Fibroblast of lung (primary cell): ENCODE results near the gene KRTDAP. TPM values are rescaled to one million over a fixed set of nuclear protein-coding genes. Genes with fewer than 3 reads are reported as not detected.
"Not testable (repeated sequence)": the region's sequence is repeated elsewhere in the genome, so short reads cannot be mapped to it uniquely, and the experiment has no call there.

Source experiments
- DNase-seq, 2 donors: peaks; one replicate each; pipeline versions ENCODE4 v3.0.0 to v3.0.0-alpha.2; 2010; ENCODE audit warnings: low read depth in 2 of 2
- H2AFZ ChIP-seq: 2 replicates; pipeline ENCODE4 v1.5.1; 2012; ENCODE audit warnings: low read length, control low read depth, inconsistent platforms
- H3K27ac ChIP-seq: 2 replicates; pipeline ENCODE4 v1.5.1; 2011; ENCODE audit warnings: low read length, control low read depth; ENCODE audit not compliant: insufficient read depth
- H3K27me3 ChIP-seq: 2 replicates; pipeline ENCODE4 v1.5.1; 2011; ENCODE audit warnings: mild to moderate bottlenecking, low read length; ENCODE audit not compliant: control insufficient read depth, insufficient read depth
- H3K36me3 ChIP-seq: 2 replicates; pipeline ENCODE4 v1.5.1; 2011; ENCODE audit warnings: low read length; ENCODE audit not compliant: control insufficient read depth, insufficient read depth
- H3K4me1 ChIP-seq: 2 replicates; pipeline ENCODE4 v1.5.1; 2011; ENCODE audit warnings: low read length; ENCODE audit not compliant: control insufficient read depth, insufficient read depth; ENCODE audit errors: extremely low read depth
- H3K4me2 ChIP-seq: 2 replicates; pipeline ENCODE4 v1.5.1; 2011; ENCODE audit warnings: low read length, control low read depth; ENCODE audit not compliant: insufficient read depth; ENCODE audit errors: extremely low read depth
- H3K4me3 ChIP-seq, 4 experiments: fragments of 200-600 bp in 1 of 4; sonication (generic) in 1 of 4; replicated peaks in 1 of 4; 2 replicates each; pipeline ENCODE4 v1.5.1; 2011 to 2016; ENCODE audit warnings: low read length in 4 of 4, low read depth in 3 of 4, mild to moderate bottlenecking in 3 of 4, control low read depth in 2 of 4, inconsistent platforms in 1 of 4, mixed read lengths in 1 of 4; ENCODE audit not compliant: insufficient read depth in 1 of 4; ENCODE audit errors: control extremely low read depth in 1 of 4
- H3K79me2 ChIP-seq: 2 replicates; pipeline ENCODE4 v1.5.1; 2012; ENCODE audit warnings: mild to moderate bottlenecking, low read length, inconsistent platforms; ENCODE audit not compliant: control insufficient read depth, insufficient read depth
- H3K9ac ChIP-seq: 2 replicates; pipeline ENCODE4 v1.5.1; 2011; ENCODE audit warnings: mild to moderate bottlenecking, low read length, control low read depth; ENCODE audit not compliant: insufficient read depth
- H3K9me3 ChIP-seq: 2 replicates; pipeline ENCODE4 v1.5.1; 2012; ENCODE audit warnings: low read depth, low read length; ENCODE audit not compliant: control insufficient read depth, insufficient read depth
- H4K20me1 ChIP-seq: 2 replicates; pipeline ENCODE4 v1.5.1; 2011; ENCODE audit warnings: low read length; ENCODE audit not compliant: control insufficient read depth, insufficient read depth; ENCODE audit errors: extremely low read depth
- EZH2 ChIP-seq: IDR thresholded peaks from 2 replicates; pipeline ENCODE4 v1.5.1; 2012; ENCODE audit warnings: low read length, control low read depth, mild to moderate bottlenecking; ENCODE audit errors: missing control alignments
- polyA plus RNA-seq, 2 donors: library from polyadenylated mRNA; depleted of rRNA in 1 of 2; stranded (reverse) in 1 of 2; unstranded in 1 of 2; fragments of >200 nt; gene quantifications; 2 replicates each; pipeline ENCODE4 v1.2.1, GENCODE V29; 2011 to 2012; ENCODE audit warnings: missing spikeins in 1 of 2
- total RNA-seq: library from RNA; depleted of rRNA; stranded (reverse); fragments of >200 nt; gene quantifications from 2 replicates; pipeline ENCODE4 v1.2.1, GENCODE V29; 2014
- TF ChIP-seq, protein P1 (sequence below), 2 donors: IDR thresholded peaks in 1 of 2; conservative IDR thresholded peaks in 1 of 2; 1 replicate in 1 of 2; 2 replicates in 1 of 2; pipeline ENCODE4 v1.5.1; 2011 to 2012; ENCODE audit warnings: low read length in 2 of 2, control low read depth in 1 of 2, inconsistent platforms in 1 of 2, low read depth in 1 of 2, mild to moderate bottlenecking in 1 of 2

Gene KRTDAP
- total and polyA plus RNA-seq, 2 donors (not counting 1 experiment from before 2014, with no cell fraction given), result not detected

DNA sequence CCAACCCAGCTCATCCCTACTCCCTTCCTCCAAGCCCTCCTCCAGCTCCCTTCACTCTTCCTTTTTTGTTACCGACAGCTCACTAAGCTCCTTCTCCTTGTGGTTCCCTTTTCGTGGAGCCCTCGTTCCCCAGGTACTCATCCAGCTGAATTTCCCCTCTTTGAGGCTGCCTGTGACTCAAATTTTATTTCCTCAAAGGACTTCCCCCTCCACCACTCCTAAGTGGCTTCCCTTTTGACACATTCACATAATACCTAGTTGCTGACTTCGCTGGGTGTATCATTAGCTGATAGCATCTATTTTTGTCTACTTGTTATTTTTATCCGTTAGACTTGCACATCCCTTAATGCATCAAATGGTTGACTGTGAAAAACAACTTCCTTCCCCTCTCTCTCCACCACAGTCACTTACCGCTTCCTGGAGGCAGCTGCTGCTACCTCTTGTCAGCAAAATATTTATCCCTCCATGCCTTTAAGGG is 27.7 kb downstream of the KRTDAP start:
- H3K4me3 ChIP-seq, result no peak overlapping the region
- H2AFZ ChIP-seq, result no peak overlapping the region
- no peaks in the 10 kb centered on the region for H4K20me1 ChIP-seq
- H3K27ac ChIP-seq, result no peak overlapping the region
- H3K27me3 ChIP-seq, result no peaks in the 10 kb centered on the region
- H3K4me1 ChIP-seq, result no peaks in the 10 kb centered on the region
- no peaks in the 10 kb centered on the region for H3K79me2 ChIP-seq
- H3K9me3 ChIP-seq, result no peaks in the 10 kb centered on the region
- TF ChIP-seq EZH2, result no peak
- TF ChIP-seq, protein P1, sequence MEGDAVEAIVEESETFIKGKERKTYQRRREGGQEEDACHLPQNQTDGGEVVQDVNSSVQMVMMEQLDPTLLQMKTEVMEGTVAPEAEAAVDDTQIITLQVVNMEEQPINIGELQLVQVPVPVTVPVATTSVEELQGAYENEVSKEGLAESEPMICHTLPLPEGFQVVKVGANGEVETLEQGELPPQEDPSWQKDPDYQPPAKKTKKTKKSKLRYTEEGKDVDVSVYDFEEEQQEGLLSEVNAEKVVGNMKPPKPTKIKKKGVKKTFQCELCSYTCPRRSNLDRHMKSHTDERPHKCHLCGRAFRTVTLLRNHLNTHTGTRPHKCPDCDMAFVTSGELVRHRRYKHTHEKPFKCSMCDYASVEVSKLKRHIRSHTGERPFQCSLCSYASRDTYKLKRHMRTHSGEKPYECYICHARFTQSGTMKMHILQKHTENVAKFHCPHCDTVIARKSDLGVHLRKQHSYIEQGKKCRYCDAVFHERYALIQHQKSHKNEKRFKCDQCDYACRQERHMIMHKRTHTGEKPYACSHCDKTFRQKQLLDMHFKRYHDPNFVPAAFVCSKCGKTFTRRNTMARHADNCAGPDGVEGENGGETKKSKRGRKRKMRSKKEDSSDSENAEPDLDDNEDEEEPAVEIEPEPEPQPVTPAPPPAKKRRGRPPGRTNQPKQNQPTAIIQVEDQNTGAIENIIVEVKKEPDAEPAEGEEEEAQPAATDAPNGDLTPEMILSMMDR (conservative IDR thresholded peaks at IDR 0.05 in 1 of 2, IDR thresholded peaks at IDR 0.05 in 1 of 2; ENCODE audit: low read depth in 1 of 2, low read length in 2 of 2), result no peak
- no peaks in the 10 kb centered on the region for H3K36me3 ChIP-seq
- H3K9ac ChIP-seq, result no peak overlapping the region
- no peak for DNase-seq
- no peak overlapping the region for H3K4me2 ChIP-seq

DNA sequence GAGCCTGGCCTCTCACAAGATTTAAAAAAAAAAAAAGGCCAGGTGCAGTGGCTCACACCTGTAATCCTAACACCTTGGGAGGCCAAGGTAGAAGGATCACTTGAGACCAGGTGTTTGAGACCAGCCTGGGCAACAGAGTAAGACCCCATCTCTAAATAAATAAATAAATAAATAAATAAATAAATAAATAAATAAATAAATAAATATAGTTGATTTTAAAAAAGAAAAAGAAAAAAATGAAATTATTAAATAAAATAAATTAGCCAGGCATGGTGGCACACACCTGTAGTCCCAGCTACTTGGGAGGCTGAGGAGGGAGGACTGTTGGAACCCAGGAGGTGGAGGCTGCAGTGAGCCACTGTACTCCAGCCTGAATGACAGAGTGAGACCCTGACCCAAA is 28.5 kb downstream of the KRTDAP start:
- H3K36me3 ChIP-seq, H2AFZ ChIP-seq, H4K20me1 ChIP-seq, H3K27me3 ChIP-seq, H3K9ac ChIP-seq, H3K27ac ChIP-seq, H3K4me1 ChIP-seq, H3K4me2 ChIP-seq, H3K9me3 ChIP-seq, DNase-seq, H3K79me2 ChIP-seq, H3K4me3 ChIP-seq: not testable (repeated sequence)

DNA sequence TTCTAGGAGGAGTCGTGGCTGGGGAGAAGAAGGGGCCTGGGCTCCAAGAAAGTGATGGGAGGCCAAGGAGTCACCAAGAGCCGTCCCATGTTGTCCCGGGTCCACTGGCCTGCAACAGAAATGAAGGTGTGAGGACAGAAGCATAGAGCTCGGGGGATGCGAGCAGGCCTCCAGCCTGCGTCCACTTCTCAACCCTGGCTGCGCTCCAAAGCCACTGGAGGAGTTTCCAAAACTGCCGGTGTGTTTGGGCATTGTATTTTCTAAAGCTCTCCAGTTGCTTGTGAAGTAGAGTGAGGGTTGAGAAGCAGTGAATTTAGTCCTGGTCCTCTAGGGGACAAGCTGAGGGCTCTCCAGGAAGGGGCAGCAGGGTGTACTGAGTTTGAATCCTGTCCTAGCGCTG is 29.2 kb downstream of the KRTDAP start:
- no peak overlapping the region for H3K9ac ChIP-seq
- H4K20me1 ChIP-seq, result no peaks in the 10 kb centered on the region
- H3K27ac ChIP-seq, result no peak overlapping the region
- no peak overlapping the region for H3K4me2 ChIP-seq
- no peaks in the 10 kb centered on the region for H3K4me1 ChIP-seq
- H3K79me2 ChIP-seq, result no peaks in the 10 kb centered on the region
- no peaks in the 10 kb centered on the region for H3K9me3 ChIP-seq
- H3K4me3 ChIP-seq, result no peak overlapping the region
- H3K27me3 ChIP-seq, result no peaks in the 10 kb centered on the region
- no peaks in the 10 kb centered on the region for H3K36me3 ChIP-seq
- no peak for TF ChIP-seq EZH2
- TF ChIP-seq, protein P1 (conservative IDR thresholded peaks at IDR 0.05 in 1 of 2, IDR thresholded peaks at IDR 0.05 in 1 of 2; ENCODE audit: low read depth in 1 of 2, low read length in 2 of 2), result no peak
- H2AFZ ChIP-seq, result no peak overlapping the region
- no peak for DNase-seq
